H1 (cell line): ENCODE data around the gene TOP2B.

Experiments
- CREB1 ChIP-seq: IDR thresholded peaks from 2 replicates; pipeline ENCODE4 v1.6.1; 2012; ENCODE audit warnings: inconsistent platforms
- CTCF ChIP-seq, 3 experiments: IDR thresholded peaks; 1 replicate in 2 of 3; 2 replicates in 1 of 3; pipeline versions ENCODE4 v1.5.1 to v1.6.1; 2011; ENCODE audit warnings: low read length in 3 of 3, mild to moderate bottlenecking in 3 of 3, inconsistent platforms in 2 of 3, low read depth in 1 of 3, moderate library complexity in 1 of 3; ENCODE audit not compliant: insufficient read depth in 1 of 3; ENCODE audit errors: control extremely low read depth in 1 of 3
- EZH2 ChIP-seq: fragments of 200-600 bp; sonication (generic); IDR thresholded peaks from 2 replicates; pipeline ENCODE4 v1.7.1; 2012; ENCODE audit warnings: low read depth, mild to moderate bottlenecking, moderate library complexity, low read length, inconsistent platforms; ENCODE audit not compliant: severe bottlenecking
- KDM1A ChIP-seq: fragments of 200-600, 300-600 bp; sonication (generic); IDR thresholded peaks from 2 replicates; pipeline ENCODE4 v1.7.1; 2016; ENCODE audit warnings: mild to moderate bottlenecking, low read length, borderline replicate concordance
- POLR2A ChIP-seq, 2 experiments: IDR thresholded peaks; 1 replicate in 1 of 2; 2 replicates in 1 of 2; pipeline ENCODE4 v1.6.1; 2011; ENCODE audit warnings: low read depth in 2 of 2, low read length in 2 of 2, mild to moderate bottlenecking in 2 of 2; ENCODE audit errors: control extremely low read depth in 1 of 2

GRCh38 chr3:25587094-25587493 lies 77.6 kb downstream of the TOP2B start:
- TF ChIP-seq CTCF (IDR thresholded peaks at IDR 0.05; ENCODE audit: control extremely low read depth in 1 of 3, insufficient read depth in 1 of 3, low read depth in 1 of 3, low read length in 3 of 3) (no peak), EZH2 (no peak), KDM1A (no peak), CREB1 (no peak), POLR2A (IDR thresholded peaks at IDR 0.05; ENCODE audit: control extremely low read depth in 1 of 2, low read depth in 2 of 2, low read length in 2 of 2) (no peak)
